ENCODE results near the gene CEP126. TPM values are rescaled to one million over a fixed set of nuclear protein-coding genes. Genes with fewer than 3 reads are reported as not detected.

The CEP126 gene
- total and polyA plus RNA-seq, 2 of the 13 experiments (the other 11 are each of a cell fraction or from before 2014, with no cell fraction given) = 1.4 to 1.7 TPM

GRCh38 chr11:102006835-102007566, 92.2 kb downstream of the CEP126 start (continued):
- TF ChIP-seq RERE (CRISPR knock-in tag; IDR thresholded peaks at IDR 0.05; ENCODE audit: low read depth) (peak; percentile 87), HNF4A (CRISPR knock-in tag; IDR thresholded peaks at IDR 0.05) (peak; percentile 17; the same call in 1 of the 2 replicates), TERF1 (CRISPR knock-in tag; IDR thresholded peaks at IDR 0.05) (no peak), ZMYM4 (CRISPR knock-in tag; IDR thresholded peaks at IDR 0.05) (peak; percentile 79), ZMYM3 (CRISPR knock-in tag; IDR thresholded peaks at IDR 0.05) (peak; percentile 82), PPARG (CRISPR knock-in tag; conservative IDR thresholded peaks at IDR 0.05) (peak; percentile 84), ELF1 (CRISPR knock-in tag; IDR thresholded peaks at IDR 0.05) (0 out of 2 replicates have a peak, but pooled peaks have one; percentile 17), TBX3 (IDR thresholded peaks at IDR 0.05; ENCODE audit: borderline replicate concordance) (peak; percentile 85), ZNF558 (CRISPR knock-in tag; IDR thresholded peaks at IDR 0.05; ENCODE audit: borderline replicate concordance) (no peak), FLYWCH1 (CRISPR knock-in tag; IDR thresholded peaks at IDR 0.05) (no peak), ZNF550 (CRISPR knock-in tag; IDR thresholded peaks at IDR 0.05; ENCODE audit: borderline replicate concordance) (no peak), ZNF331 (CRISPR knock-in tag; IDR thresholded peaks at IDR 0.05) (peak; percentile 59; the same call in 1 of the 2 replicates), ZBTB10 (CRISPR knock-in tag; IDR thresholded peaks at IDR 0.05; ENCODE audit: borderline replicate concordance) (no peak), SKIL (CRISPR knock-in tag; IDR thresholded peaks at IDR 0.05; ENCODE audit: borderline replicate concordance) (peak; percentile 75), FOXP4 (CRISPR knock-in tag; IDR thresholded peaks at IDR 0.05) (peak; percentile 88)

All from HepG2 (cell line).